A549 (cell line): ENCODE measurements around the gene SLC7A4. TPM values are rescaled to one million over a fixed set of nuclear protein-coding genes. Genes with fewer than 3 reads are reported as not detected.

Source experiments
- ATAC-seq, 2 experiments: fragments of 200-7000 bp in 1 of 2; fragments of >200 bp in 1 of 2; cut with Nextera tagmentation in 1 of 2; cut with Tn5 transposase in 1 of 2; 3 replicates each; pipeline versions ENCODE4 v1.8.0 to v1.9.1; 2018 to 2020; ENCODE audit warnings: mild to moderate bottlenecking in 1 of 2, moderate library complexity in 1 of 2
- CTCF ChIA-PET: fragments of 300-600 bp; sonication (Branson Sonifier 250); formaldehyde crosslinking; extraction: SDS; loops from one replicate; lab custom pipeline; 2021; ENCODE audit warnings: antibody characterized with exemption, inconsistent platforms; lab: Yijun Ruan, JAX
- POLR2A ChIA-PET: fragments of 350-600 bp; formaldehyde crosslinking; extraction: SDS; loops from one replicate; lab custom pipeline; 2021; ENCODE audit warnings: antibody characterized with exemption, inconsistent platforms; lab: Yijun Ruan, JAX
- DNase-seq, 2 experiments: peaks; one replicate each; pipeline versions ENCODE4 v3.0.0 to v3.0.0-alpha.2; 2011 to 2016; ENCODE audit warnings: low read depth in 1 of 2, low spot score in 1 of 2
- FAIRE-seq: peaks from 2 replicates; lab custom pipeline; 2011; peaks lifted over from hg19 to GRCh38; lab: Jason Lieb, UNC
- H3K27ac ChIP-seq, 2 experiments: fragments of >200 bp; sonication (Bioruptor Twin); formaldehyde crosslinking; 3 replicates each; pipeline ENCODE4 v1.5.1; 2016 to 2017
- H3K4me1 ChIP-seq: fragments of >200 bp; sonication (Bioruptor Twin); formaldehyde crosslinking; 3 replicates; pipeline ENCODE4 v1.6.1; 2016
- H3K4me2 ChIP-seq: fragments of >200 bp; sonication (Bioruptor Twin); formaldehyde crosslinking; 3 replicates; pipeline ENCODE4 v1.6.1; 2016
- H3K4me3 ChIP-seq: fragments of >200 bp; sonication (Bioruptor Twin); formaldehyde crosslinking; 3 replicates; pipeline ENCODE4 v1.5.1; 2016
- H3K9me3 ChIP-seq: fragments of >200 bp; sonication (Bioruptor Twin); formaldehyde crosslinking; 3 replicates; pipeline ENCODE4 v1.6.1; 2016
- BHLHE40 ChIP-seq: IDR thresholded peaks from 2 replicates; pipeline ENCODE4 v1.6.1; 2012; ENCODE audit warnings: low read depth, low read length, inconsistent platforms
- CEBPB ChIP-seq, 2 experiments: fragments of >200 bp in 1 of 2; sonication (Bioruptor Twin) in 1 of 2; formaldehyde crosslinking in 1 of 2; IDR thresholded peaks; 2 replicates each; pipeline ENCODE4 v1.6.1; 2012 to 2016
- E2F6 ChIP-seq: IDR thresholded peaks from 2 replicates; pipeline ENCODE4 v1.6.1; 2012; ENCODE audit warnings: low read depth, borderline replicate concordance
- EHF ChIP-seq: fragments of 250-450 bp; sonication (Bioruptor Pico); IDR thresholded peaks from 2 replicates; pipeline ENCODE4 v1.5.0; 2020; ENCODE audit warnings: mild to moderate bottlenecking
- EP300 ChIP-seq, 2 experiments: fragments of >200 bp; sonication (Bioruptor Twin); formaldehyde crosslinking; IDR thresholded peaks; 2 replicates in 1 of 2; 3 replicates in 1 of 2; pipeline ENCODE4 v1.6.1; 2016 to 2017
- FOSL2 ChIP-seq, 2 experiments: fragments of 450-650 bp in 1 of 2; fragments of >200 bp in 1 of 2; sonication (Bioruptor Twin) in 1 of 2; formaldehyde crosslinking; IDR thresholded peaks; 2 replicates each; pipeline versions ENCODE4 v1.5.0 to v1.6.1; 2016 to 2020; ENCODE audit warnings: mild to moderate bottlenecking in 1 of 2, moderate library complexity in 1 of 2
- FOXS1 ChIP-seq: fragments of 250-450 bp; sonication (Bioruptor Pico); IDR thresholded peaks from 2 replicates; pipeline ENCODE4 v1.5.0; 2020; ENCODE audit warnings: mild to moderate bottlenecking, moderate library complexity
- GATA3 ChIP-seq: IDR thresholded peaks from 2 replicates; pipeline ENCODE4 v1.6.1; 2012; ENCODE audit warnings: borderline replicate concordance
- HDAC2 ChIP-seq: fragments of 200-600 bp; sonication (generic); IDR thresholded peaks from 2 replicates; pipeline ENCODE4 v1.6.1; 2016
- HES2 ChIP-seq: fragments of >200 bp; sonication (Bioruptor Twin); formaldehyde crosslinking; IDR thresholded peaks from 2 replicates; pipeline ENCODE4 v1.6.1; 2016
- HEYL ChIP-seq: fragments of 250-450 bp; sonication (Bioruptor Pico); IDR thresholded peaks from 2 replicates; pipeline ENCODE4 v1.8.0; 2021; ENCODE audit warnings: mild to moderate bottlenecking, moderate library complexity
- HMGXB4 ChIP-seq: fragments of 250-450 bp; sonication (Bioruptor Pico); IDR thresholded peaks from 2 replicates; pipeline ENCODE4 v1.5.0; 2021; ENCODE audit warnings: mild to moderate bottlenecking, moderate library complexity, borderline replicate concordance
- HOXA7 ChIP-seq: fragments of 250-450 bp; sonication (Bioruptor Pico); IDR thresholded peaks from 2 replicates; pipeline ENCODE4 v1.5.0; 2020; ENCODE audit warnings: mild to moderate bottlenecking, moderate library complexity
- HOXB13 ChIP-seq: fragments of 250-450 bp; sonication (Bioruptor Pico); IDR thresholded peaks from 2 replicates; pipeline ENCODE4 v1.5.0; 2020; ENCODE audit warnings: low read depth, mild to moderate bottlenecking, moderate library complexity
- JUN ChIP-seq, 2 experiments: fragments of >200 bp; sonication (Bioruptor Twin); formaldehyde crosslinking; IDR thresholded peaks; 2 replicates in 1 of 2; 3 replicates in 1 of 2; pipeline ENCODE4 v1.6.1; 2016 to 2017
- JUNB ChIP-seq: fragments of >200 bp; sonication (Bioruptor Twin); formaldehyde crosslinking; IDR thresholded peaks from 2 replicates; pipeline ENCODE4 v1.6.1; 2016
- KDM5A ChIP-seq: fragments of 200-600 bp; sonication (generic); IDR thresholded peaks from 2 replicates; pipeline ENCODE4 v1.6.1; 2016; ENCODE audit warnings: antibody characterized with exemption, mild to moderate bottlenecking
- MAX ChIP-seq: IDR thresholded peaks from 2 replicates; pipeline ENCODE4 v1.6.1; 2012
- MAZ ChIP-seq: fragments of 150-350 bp; IDR thresholded peaks from 2 replicates; pipeline ENCODE4 v1.6.1; 2014; ENCODE audit warnings: antibody characterized with exemption, low read depth, low read length, borderline replicate concordance
- MYC ChIP-seq: IDR thresholded peaks from 2 replicates; pipeline ENCODE4 v1.6.1; 2012; ENCODE audit warnings: mild to moderate bottlenecking, inconsistent platforms, low read length, improper control_type of control experiment, borderline replicate concordance
- NFE2L2 ChIP-seq: fragments of 150-350 bp; conservative IDR thresholded peaks from 2 replicates; pipeline ENCODE4 v1.6.1; 2014; ENCODE audit warnings: low read length
- NR3C1 ChIP-seq: fragments of >200 bp; sonication (Bioruptor Twin); formaldehyde crosslinking; IDR thresholded peaks from 3 replicates; pipeline ENCODE4 v1.6.1; 2017
- PBX3 ChIP-seq: IDR thresholded peaks from 2 replicates; pipeline ENCODE4 v1.6.1; 2012
- RAD21 ChIP-seq, 2 experiments: fragments of >200 bp in 1 of 2; sonication (Bioruptor Twin) in 1 of 2; formaldehyde crosslinking in 1 of 2; IDR thresholded peaks in 1 of 2; conservative IDR thresholded peaks in 1 of 2; 2 replicates in 1 of 2; 3 replicates in 1 of 2; pipeline ENCODE4 v1.6.1; 2012 to 2018; ENCODE audit warnings: inconsistent platforms in 1 of 2
- RARB ChIP-seq: fragments of 250-450 bp; sonication (Bioruptor Pico); IDR thresholded peaks from 2 replicates; pipeline ENCODE4 v1.8.0; 2021; ENCODE audit warnings: mild to moderate bottlenecking, moderate library complexity
- REST ChIP-seq: fragments of 200-600 bp; sonication (generic); IDR thresholded peaks from 2 replicates; pipeline ENCODE4 v1.6.1; 2016; ENCODE audit warnings: antibody characterized with exemption, mild to moderate bottlenecking, moderate library complexity
- RNF2 ChIP-seq: fragments of 200-600 bp; sonication (generic); IDR thresholded peaks from 2 replicates; pipeline ENCODE4 v1.6.1; 2016; ENCODE audit warnings: low read depth, mild to moderate bottlenecking, antibody characterized with exemption, moderate library complexity, borderline replicate concordance
- SREBF2 ChIP-seq: fragments of 450-650 bp; IDR thresholded peaks from 2 replicates; pipeline ENCODE4 v1.6.1; 2014; ENCODE audit warnings: mild to moderate bottlenecking, moderate library complexity
- TP53 ChIP-seq: fragments of 250-450 bp; sonication (Bioruptor Pico); IDR thresholded peaks from 2 replicates; pipeline ENCODE4 v1.5.0; 2021; ENCODE audit warnings: mild to moderate bottlenecking, moderate library complexity
- USF2 ChIP-seq: fragments of 450-650 bp; IDR thresholded peaks from 2 replicates; pipeline ENCODE4 v1.6.1; 2014; ENCODE audit warnings: antibody characterized with exemption
- ZFP36 ChIP-seq: fragments of 450-650 bp; IDR thresholded peaks from 2 replicates; pipeline ENCODE4 v1.6.1; 2014; ENCODE audit warnings: borderline replicate concordance; ENCODE audit not compliant: partially characterized antibody
- ZSCAN20 ChIP-seq: fragments of 250-450 bp; sonication (Bioruptor Pico); IDR thresholded peaks from 2 replicates; pipeline ENCODE4 v1.8.0; 2022; ENCODE audit warnings: mild to moderate bottlenecking, moderate library complexity
- WGBS: methylation state at CpG from one replicate; pipeline ENCODE4 v1.1.6; 2017; ENCODE audit errors: missing lambda C conversion rate; 5-methylcytosine and 5-hydroxymethylcytosine counted together
- polyA plus RNA-seq, 4 experiments: library from polyadenylated mRNA; depleted of rRNA in 3 of 4; stranded (reverse); fragments of >200 nt; fragmentation: RNase III in 1 of 4; extraction: RNeasy Plus Mini Kit Qiagen cat#74134 plus additional on column Dnase treatment in 1 of 4; gene quantifications; 2 replicates in 3 of 4; 3 replicates in 1 of 4; pipeline ENCODE4 v1.2.3, GENCODE V29; 2011 to 2017

The SLC7A4 gene
- polyA plus RNA-seq, 2 of the 4 experiments (the other 2 are of a cell fraction), result not detected

- Histone ChIP-seq H3K4me1 (peaks cover 16% of the 10 kb centered on the region; the same call in 2 of the 3 replicates), H3K4me3 (peak within 1 kb of the TSS; percentile 90), H3K9me3 (no peaks in the 10 kb centered on the region), H3K27ac (peak within 1 kb of the TSS; percentile 99), H3K4me2 (peak within 1 kb of the TSS; percentile 75)
- ChIA-PET CTCF (interaction anchor here (0.6 to 1.5 kb wide), 3 partner anchors 27 to 102 kb away, joined by 3 read pairs; no protein-coding TSS in a partner anchor), POLR2A (interaction anchor here (0.6 to 2.5 kb wide), 9 partner anchors 8 to 116 kb away, joined by 3 to 22 read pairs (median 6); partner anchors contain the start of genes LRRC74B, LZTR1 and P2RX6)
- 2% methylated on average over 25 of the region's 83 CpGs for WGBS
- peak; percentile 92 to 95 for ATAC-seq
- no peak for FAIRE-seq
- peak; percentile 84 to 92 for DNase-seq
- TF ChIP-seq GATA3, result peak; percentile 51
- TF ChIP-seq JUN (IDR thresholded peaks at IDR 0.05), result peak in 1 of 2 experiments; percentile 89; a peak in 4 of 5 replicates
- TF ChIP-seq FOXS1 (CRISPR knock-in tag), result 0 out of 2 replicates have a peak, but pooled peaks have one; percentile 52
- no peak; the same call in 1 of the 2 replicates for TF ChIP-seq TP53 (CRISPR knock-in tag)
- peak; percentile 36; the same call in 1 of the 2 replicates for TF ChIP-seq PBX3
- peak; percentile 96 for TF ChIP-seq MAX
- TF ChIP-seq KDM5A, result no peak
- no peak for TF ChIP-seq HMGXB4 (CRISPR knock-in tag)
- TF ChIP-seq HOXB13 (CRISPR knock-in tag), result no peak
- TF ChIP-seq RNF2, result no peak
- TF ChIP-seq NFE2L2, result no peak
- no peak for TF ChIP-seq ZSCAN20 (CRISPR knock-in tag)
- TF ChIP-seq HOXA7 (CRISPR knock-in tag), result no peak
- TF ChIP-seq HDAC2, result no peak
- TF ChIP-seq EHF (CRISPR knock-in tag), result no peak
- TF ChIP-seq EP300 (IDR thresholded peaks at IDR 0.05), result no peak
- no peak; the same call in 1 of the 2 replicates for TF ChIP-seq MYC
- TF ChIP-seq E2F6, result peak; percentile 97
- no peak for TF ChIP-seq FOSL2 (IDR thresholded peaks at IDR 0.05)
- TF ChIP-seq FOSL2 (CRISPR knock-in tag; IDR thresholded peaks at IDR 0.05), result no peak
- peak in 1 of 2 experiments; percentile 2; a peak in 1 of 5 replicates for TF ChIP-seq RAD21 (conservative IDR thresholded peaks at IDR 0.05 in 1 of 2, IDR thresholded peaks at IDR 0.05 in 1 of 2)
- no peak for TF ChIP-seq JUNB
- TF ChIP-seq USF2, result no peak
- TF ChIP-seq RARB (CRISPR knock-in tag), result no peak
- TF ChIP-seq SREBF2, result no peak
- peak; percentile 57 for TF ChIP-seq REST
- TF ChIP-seq MAZ, result peak; percentile 83; the same call in 1 of the 2 replicates
- 0 out of 2 replicates have a peak, but pooled peaks have one; percentile 6 for TF ChIP-seq BHLHE40
- TF ChIP-seq ZFP36, result no peak
- TF ChIP-seq NR3C1, result no peak
- TF ChIP-seq HES2, result no peak
- TF ChIP-seq CEBPB (IDR thresholded peaks at IDR 0.05), result no peak
- no peak for TF ChIP-seq HEYL (CRISPR knock-in tag)
Measured at GRCh38 chr22:21001601-21002325, 30.6 kb downstream of the SLC7A4 start, which contains the start of gene THAP7. THAP7 (minus strand) TSS chr22:21002118; CDS start chr22:21001911, 207 bp downstream.
